ENCODE results near the gene DAP.

- TF ChIP-seq CTCF (IDR thresholded peaks at IDR 0.05) (no peak), PRDM15 (CRISPR knock-in tag; IDR thresholded peaks at IDR 0.05) (no peak), TP53 (CRISPR knock-in tag; IDR thresholded peaks at IDR 0.05) (no peak), CREB1 (CRISPR knock-in tag; IDR thresholded peaks at IDR 0.05) (no peak), FOXP1 (CRISPR knock-in tag; IDR thresholded peaks at IDR 0.05; ENCODE audit: borderline replicate concordance) (no peak), ATF2 (CRISPR knock-in tag; IDR thresholded peaks at IDR 0.05; ENCODE audit: borderline replicate concordance, low read depth) (no peak), NFATC4 (CRISPR knock-in tag; IDR thresholded peaks at IDR 0.05) (no peak), PREB (CRISPR knock-in tag; IDR thresholded peaks at IDR 0.05; ENCODE audit: borderline replicate concordance) (no peak), ZMAT4 (CRISPR knock-in tag; IDR thresholded peaks at IDR 0.05) (no peak)
- TF ChIP-seq, protein P1, sequence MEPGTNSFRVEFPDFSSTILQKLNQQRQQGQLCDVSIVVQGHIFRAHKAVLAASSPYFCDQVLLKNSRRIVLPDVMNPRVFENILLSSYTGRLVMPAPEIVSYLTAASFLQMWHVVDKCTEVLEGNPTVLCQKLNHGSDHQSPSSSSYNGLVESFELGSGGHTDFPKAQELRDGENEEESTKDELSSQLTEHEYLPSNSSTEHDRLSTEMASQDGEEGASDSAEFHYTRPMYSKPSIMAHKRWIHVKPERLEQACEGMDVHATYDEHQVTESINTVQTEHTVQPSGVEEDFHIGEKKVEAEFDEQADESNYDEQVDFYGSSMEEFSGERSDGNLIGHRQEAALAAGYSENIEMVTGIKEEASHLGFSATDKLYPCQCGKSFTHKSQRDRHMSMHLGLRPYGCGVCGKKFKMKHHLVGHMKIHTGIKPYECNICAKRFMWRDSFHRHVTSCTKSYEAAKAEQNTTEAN (CRISPR knock-in tag; IDR thresholded peaks at IDR 0.05): no peak
- TF ChIP-seq, protein P2, sequence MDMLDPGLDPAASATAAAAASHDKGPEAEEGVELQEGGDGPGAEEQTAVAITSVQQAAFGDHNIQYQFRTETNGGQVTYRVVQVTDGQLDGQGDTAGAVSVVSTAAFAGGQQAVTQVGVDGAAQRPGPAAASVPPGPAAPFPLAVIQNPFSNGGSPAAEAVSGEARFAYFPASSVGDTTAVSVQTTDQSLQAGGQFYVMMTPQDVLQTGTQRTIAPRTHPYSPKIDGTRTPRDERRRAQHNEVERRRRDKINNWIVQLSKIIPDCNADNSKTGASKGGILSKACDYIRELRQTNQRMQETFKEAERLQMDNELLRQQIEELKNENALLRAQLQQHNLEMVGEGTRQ (CRISPR knock-in tag; IDR thresholded peaks at IDR 0.05): no peak
- TF ChIP-seq, protein P3, sequence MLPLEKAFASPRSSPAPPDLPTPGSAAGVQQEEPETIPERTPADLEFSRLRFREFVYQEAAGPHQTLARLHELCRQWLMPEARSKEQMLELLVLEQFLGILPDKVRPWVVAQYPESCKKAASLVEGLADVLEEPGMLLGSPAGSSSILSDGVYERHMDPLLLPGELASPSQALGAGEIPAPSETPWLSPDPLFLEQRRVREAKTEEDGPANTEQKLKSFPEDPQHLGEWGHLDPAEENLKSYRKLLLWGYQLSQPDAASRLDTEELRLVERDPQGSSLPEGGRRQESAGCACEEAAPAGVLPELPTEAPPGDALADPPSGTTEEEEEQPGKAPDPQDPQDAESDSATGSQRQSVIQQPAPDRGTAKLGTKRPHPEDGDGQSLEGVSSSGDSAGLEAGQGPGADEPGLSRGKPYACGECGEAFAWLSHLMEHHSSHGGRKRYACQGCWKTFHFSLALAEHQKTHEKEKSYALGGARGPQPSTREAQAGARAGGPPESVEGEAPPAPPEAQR (CRISPR knock-in tag; IDR thresholded peaks at IDR 0.05): no peak
- TF ChIP-seq, protein P4, sequence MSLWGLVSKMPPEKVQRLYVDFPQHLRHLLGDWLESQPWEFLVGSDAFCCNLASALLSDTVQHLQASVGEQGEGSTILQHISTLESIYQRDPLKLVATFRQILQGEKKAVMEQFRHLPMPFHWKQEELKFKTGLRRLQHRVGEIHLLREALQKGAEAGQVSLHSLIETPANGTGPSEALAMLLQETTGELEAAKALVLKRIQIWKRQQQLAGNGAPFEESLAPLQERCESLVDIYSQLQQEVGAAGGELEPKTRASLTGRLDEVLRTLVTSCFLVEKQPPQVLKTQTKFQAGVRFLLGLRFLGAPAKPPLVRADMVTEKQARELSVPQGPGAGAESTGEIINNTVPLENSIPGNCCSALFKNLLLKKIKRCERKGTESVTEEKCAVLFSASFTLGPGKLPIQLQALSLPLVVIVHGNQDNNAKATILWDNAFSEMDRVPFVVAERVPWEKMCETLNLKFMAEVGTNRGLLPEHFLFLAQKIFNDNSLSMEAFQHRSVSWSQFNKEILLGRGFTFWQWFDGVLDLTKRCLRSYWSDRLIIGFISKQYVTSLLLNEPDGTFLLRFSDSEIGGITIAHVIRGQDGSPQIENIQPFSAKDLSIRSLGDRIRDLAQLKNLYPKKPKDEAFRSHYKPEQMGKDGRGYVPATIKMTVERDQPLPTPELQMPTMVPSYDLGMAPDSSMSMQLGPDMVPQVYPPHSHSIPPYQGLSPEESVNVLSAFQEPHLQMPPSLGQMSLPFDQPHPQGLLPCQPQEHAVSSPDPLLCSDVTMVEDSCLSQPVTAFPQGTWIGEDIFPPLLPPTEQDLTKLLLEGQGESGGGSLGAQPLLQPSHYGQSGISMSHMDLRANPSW (CRISPR knock-in tag; conservative IDR thresholded peaks at IDR 0.05; ENCODE audit: low read depth): no peak
- TF ChIP-seq, protein P5, sequence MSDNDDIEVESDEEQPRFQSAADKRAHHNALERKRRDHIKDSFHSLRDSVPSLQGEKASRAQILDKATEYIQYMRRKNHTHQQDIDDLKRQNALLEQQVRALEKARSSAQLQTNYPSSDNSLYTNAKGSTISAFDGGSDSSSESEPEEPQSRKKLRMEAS (CRISPR knock-in tag; IDR thresholded peaks at IDR 0.05): no peak
These were observed 55.3 kb downstream of the DAP start for GRCh38 chr5:10705747-10706146.
